Measurements from ENCODE around the gene DECR2.
A peak's percentile ranks its signal among the peaks of the same experiment; 100 is the strongest.
"Not testable (repeated sequence)": the region's sequence is repeated elsewhere in the genome, so short reads cannot be mapped to it uniquely, and the experiment has no call there.

Gene DECR2

DNA sequence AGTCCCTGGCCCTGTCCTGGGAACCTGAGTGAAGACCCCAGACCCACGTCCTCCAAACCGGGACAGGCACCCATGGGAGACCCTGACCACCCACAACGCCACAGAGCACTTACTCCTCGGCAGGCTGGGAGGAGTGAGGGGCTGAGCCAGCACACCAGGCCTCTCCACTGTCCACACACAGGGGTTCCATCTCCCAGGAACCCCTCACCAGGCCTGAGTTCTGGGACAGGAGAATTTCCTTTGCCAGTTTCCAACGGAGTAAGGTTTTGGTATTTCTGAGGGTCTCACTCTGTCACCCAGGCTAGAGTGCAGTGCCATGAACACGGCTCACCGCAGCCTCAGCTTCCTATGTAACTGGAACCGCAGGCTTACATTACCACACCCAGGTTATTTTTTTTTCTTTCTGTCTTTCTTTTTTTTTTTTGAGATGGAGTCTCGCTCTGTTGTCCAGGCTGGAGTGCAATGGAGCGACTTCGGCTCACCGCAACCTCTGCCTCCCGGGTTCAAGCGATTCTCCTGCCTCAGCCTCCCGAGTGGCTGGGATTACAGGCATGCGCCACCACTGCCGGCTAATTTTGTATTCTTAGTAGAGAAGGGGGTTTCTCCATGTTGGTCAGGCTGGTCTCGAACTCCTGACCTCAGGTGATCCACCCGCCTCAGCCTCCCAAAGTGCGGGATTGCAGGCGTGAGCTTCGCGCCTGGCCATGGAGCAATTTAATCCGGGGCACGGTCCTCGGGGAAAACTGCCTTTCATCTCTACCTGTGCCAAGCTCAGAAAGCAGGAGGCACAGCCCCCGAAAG, 21.5 kb upstream of the DECR2 start:
- no peak for DNase-seq

DNA sequence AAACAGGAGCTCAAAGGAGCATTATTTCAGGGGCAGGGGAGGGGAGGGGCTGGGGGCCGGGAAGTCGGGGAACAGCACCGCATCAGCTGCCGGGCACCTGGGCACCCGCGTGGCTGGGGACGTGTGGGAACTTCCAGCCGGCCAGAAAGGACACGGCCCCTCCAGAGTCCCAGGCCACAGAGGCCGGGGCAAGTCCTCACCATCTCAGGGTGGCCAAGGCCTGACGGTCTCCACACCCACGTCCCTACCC, 21.0 kb upstream of the DECR2 start:
- DNase-seq = no peak

DNA sequence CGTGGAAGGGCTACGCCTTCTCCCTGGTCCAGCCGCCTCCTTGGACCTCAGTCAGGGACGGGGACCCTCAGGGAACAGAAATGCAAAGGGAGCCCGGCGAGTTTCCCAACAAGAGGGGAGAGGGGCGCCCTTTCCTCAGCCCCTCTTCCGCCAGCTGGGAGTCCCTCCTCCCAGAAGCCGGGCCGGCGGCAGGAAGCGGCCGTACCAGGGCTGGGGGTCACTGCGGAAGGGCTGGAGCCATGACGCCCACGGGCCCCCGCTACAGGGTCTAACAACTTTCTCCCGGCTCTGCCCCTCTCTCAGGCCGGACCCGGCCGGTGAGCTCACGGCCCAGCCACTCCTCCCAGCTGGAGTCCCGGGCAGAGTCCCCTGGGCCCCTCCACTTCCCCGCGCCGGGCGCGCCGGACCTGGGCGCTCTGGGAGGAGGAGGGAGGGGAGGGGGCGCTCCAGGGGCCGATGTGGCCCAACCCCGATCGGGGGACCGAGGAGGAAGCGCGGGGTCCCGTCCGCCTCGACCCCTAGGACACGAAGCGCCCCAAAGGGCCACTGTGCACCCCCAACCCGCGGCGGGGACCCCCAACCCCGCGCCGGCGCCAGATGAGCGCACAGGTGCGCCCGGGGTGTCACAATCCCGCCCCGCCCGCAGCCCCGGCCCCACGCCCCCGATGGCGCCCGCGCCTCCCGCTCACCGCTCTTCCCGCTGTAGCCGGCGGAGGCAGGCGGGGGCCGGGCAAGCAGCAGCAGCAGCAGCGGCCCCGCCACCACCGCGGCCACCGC, 20.5 kb upstream of the DECR2 start:
- no peak for DNase-seq

DNA sequence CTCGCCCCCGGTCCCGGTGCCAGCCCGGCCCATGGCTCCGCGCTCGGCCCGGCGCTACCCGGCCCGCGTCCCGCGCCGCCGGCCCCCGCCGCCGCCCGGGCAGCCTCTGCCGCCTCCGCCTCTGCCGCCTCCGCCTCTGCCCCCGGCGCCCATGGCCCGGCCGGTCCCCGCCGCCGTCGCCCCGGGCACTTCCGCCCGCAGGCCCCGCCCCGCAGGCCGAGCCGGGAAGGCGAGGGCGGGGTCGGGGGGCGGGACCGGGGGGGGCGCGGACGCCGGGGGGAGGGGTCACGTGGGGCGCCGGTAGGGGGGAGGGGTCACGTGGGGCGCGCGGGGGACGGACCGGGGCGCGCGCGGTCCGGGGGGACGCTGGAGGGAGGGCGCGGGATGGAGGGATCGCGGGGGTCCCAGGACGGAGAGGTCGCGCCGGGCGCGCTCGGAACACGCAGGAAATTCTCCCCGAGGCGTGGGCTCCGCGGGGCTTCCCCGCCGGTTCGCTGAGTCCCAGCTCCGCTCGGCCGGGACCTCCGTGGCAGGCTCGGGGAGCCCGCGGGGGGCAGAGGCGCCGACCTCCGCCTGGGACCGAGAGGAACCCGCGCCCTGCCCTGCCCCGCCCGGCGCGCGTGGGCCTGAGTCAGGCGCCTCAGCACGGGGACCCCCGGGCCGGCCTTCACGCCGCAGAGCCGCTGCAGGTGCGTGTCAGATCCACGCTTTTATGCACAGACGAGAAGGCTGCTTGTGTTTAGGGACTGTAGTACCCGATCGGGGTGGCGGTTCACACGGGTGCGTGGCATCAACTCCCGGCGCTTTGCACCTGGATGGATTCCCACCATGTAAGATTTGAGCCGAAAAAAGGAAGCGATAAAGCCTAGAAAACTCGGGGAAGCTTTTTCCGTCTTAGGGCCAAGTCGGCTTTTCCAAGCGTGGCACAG, 19.6 kb upstream of the DECR2 start, which contains the start of gene PGAP6:
PGAP6 (minus strand) TSS at position 190 of the 929 bp plus-strand sequence; CDS start at position 33, 157 bp downstream.
- peak; percentile 50 for DNase-seq

DNA sequence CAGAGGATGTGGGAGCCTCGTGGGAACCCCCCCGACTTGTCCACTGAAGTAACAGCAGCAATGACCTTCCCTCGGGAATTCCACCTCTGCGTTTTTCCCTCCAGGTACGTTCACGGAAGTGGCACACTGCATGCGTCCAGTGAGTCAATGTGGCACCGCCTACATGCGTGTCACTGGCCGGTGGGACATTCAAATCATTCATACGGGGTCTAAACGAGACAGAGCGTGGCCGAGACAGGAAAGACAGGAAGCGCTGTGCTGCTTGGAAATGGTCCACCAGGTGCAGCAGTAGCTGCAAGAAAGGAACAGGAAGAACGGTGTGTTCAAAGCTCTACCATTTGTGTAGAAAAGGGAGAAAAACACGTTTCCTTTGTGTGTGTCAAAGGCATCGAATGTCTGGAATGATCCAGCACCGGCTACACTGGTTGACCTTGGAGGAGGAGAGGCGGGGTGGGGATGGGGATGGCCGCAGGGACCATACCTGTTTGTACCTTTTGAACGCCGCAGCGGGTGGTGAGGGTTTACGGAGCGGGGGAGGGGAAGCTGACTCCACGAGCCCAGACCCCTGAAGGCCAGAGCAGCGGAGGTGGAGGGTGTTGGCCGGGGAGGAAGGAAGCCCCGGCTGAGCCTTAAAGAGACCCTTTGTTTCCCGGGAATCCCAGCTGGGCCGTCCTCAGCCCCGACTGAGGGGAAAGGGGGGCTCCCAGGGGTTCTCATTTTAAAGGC, 18.2 kb upstream of the DECR2 start:
- peak; percentile 48 for DNase-seq

DNA sequence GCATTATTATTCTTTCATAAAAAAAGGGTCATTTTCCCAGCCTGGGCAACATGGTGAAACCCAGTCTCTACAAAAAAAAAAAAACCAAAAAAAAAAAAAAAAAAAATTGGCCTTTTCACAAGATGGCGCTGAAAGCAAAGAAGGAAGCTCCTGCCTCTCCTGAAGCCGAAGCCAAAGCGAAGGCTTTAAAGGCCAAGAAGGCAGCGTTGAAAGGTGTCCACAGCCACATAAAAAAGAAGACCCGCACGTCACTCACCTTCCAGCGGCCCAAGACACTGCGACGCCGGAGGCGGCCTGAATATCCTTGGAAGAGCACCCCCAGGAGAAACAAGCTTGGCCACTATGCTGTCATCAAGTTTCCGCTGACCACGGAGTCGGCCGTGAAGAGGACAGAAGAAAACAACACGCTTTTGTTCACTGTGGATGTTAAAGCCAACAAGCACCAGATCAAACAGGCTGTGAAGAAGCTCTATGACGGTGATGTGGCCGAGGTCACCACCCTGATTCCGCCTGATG, 15.0 kb upstream of the DECR2 start:
- DNase-seq = no peak

DNA sequence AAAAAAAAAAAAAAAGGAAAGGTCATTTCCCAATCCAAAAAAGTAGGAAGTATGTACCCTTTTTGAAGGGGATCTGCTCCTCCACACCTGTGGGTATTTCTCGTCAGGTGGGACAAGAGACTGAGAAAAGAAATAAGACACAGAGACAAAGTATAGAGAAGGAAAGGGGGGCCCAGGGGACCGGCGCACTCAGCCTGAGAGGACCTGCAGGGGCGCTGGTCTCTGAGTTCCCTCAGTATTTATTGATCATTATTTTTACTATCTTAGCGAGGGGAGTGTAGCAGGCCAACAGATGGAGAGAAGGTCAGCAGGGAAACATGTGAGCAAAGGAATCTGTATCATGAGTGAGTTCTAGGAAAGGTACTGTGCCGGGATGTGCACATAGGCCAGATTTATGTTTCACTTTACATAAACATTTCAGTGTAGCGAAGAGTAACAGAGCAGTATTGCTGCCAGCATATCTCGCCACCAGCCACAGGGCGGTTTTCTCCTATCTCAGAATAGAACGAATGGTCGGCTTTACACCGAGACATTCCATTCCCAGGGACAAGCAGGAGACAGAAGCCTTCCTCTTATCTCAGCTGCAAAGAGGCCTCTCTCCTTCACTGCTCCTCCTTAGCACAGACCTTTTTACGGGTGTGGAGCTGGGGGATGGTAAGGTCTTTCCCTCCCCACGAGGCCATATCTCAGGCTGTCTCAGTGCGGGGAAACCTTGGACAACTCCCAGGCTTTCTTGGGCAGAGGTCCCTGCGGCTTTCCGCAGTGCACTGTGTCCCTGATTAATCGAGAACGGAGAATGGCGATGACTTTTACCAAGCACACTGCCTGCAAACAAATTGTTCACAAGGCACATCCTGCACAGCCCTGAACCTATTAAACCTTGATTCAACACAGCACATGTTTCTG, 13.7 kb upstream of the DECR2 start:
- DNase-seq = not testable (repeated sequence)

DNA sequence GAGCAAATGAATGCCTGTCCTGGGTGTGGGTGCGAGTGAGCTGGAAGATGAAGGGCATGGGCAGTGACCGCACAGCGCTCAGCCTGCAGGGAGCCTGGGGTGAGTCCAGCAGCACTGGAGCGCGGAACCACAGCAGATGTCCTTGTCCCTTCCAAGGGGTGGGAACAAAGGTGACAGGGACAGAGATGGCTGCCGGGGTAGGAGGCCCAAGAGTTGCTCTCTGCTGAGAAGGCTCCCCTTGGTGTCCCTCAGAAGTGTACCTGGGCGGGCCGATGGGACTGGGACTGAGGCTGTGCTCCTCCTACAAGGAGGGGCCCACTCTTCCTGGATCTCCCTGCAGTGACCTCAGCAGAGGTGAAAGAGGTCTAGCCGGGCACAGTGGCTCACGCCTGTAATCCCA, 12.3 kb upstream of the DECR2 start:
- no peak for DNase-seq

DNA sequence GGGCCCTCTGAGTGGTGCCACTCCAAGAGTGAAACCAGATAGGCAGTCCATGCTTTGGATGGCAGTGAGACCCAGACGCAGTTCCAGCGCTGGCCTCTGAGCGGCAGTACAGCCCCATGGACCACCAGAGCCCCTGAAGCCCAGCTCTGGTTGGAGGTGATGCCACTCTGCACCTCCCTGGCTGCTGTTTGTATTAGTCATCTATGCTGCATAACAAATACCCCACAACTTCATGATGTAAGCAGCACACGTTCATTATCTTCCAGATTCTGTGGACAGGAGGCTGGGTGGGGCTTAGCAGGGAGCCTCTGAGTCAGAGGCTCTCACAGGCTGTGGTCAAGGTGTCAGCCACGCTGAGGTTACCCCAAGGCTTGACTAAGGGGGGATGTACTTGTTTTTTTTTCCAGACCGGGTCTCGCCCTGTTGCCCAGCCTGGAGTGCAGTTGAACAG, 9.8 kb upstream of the DECR2 start:
- DNase-seq = peak; percentile 90

DNA sequence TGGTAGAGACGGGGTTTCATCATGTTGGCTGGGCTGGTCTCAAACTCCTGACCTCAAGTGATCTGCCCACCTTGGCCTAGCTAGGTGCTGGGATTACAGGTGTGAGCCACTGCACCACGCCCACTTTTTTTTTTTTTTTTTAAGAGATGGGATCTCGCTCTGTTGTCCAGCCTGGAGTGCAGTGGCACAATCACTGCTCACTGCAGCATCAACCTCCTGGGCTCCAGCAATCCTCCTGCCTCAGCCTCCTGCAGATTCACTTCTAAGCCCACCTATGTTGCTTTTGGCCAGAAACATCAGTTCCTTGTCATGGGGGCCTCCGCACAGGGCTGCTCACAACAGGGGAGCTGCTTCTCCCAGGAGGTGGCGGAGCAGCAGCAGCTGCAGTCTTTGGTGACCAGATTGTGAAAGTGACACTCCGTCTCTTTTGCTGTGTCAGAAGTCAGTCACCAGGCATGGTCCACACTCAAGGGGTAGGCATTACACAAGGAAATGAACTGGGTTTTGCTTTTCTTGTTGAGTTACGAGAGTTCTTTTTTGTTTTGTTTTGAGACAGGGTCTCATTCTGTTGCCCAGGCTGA, 9.1 kb upstream of the DECR2 start:
- DNase-seq = peak; percentile 56

DNA sequence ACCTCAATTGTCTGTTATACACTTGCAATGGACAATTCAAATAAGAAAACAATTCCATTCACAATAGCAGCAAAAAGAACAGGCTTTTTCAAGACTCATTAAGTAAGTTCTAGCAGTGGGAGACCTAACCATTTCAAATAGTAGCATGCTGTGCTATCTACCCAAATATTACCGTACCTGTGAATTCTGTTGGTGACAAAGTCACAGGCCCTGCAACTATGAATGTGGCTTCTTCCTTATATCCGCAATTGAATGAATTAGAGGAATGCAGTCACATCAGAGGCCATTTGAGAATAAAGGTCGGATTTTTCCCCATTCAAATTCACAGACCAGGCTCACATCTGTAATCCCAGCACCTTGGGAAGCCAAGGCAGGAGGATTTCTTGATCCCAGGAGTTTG, 5.5 kb upstream of the DECR2 start:
- no peak for DNase-seq

DNA sequence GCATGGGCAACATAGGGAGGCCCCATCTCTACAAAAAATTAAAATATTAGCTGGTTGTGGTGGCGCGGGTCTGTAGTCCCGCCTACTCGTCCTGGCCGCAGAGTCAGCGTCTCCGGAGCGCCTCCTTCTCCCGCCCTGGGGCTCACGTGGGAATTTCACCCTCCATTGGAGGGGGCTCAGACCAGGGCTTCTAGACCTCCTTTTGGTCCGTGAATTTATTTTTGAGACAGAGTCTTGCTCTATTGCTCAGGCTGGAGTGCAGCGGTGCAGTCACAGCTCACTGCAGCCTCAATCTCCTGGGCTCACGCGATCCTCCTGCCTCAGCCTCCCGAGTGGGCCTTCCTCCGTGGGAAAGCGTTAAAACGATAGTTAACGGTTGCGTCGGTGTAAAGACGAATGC, 5.1 kb upstream of the DECR2 start:
- no peak for DNase-seq

DNA sequence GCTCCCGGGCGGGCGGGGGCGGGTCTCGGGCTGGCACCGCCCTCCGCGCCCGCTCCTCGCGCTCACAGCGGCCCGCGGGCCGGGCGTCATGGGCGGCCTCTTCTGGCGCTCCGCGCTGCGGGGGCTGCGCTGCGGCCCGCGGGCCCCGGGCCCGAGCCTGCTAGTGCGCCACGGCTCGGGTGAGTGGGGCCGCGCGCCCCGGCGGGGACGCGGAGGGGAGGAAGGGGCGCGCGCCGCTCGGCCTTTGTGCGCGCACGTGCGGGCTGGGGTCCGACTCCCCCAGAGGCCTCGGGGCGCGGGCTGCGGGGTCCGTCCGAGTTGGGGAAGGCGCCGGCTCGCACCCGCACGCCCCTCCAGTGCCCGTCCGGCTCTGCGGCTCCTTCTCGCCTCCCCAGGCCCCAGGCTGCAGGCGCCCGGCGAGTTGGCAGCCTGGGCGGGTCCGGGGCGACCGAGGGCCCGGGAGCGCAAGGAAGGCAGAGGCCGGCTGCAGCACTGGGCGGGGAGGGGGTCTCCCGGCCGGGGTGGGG, 4.5 kb upstream of the DECR2 start, which contains the start of gene NME4:
NME4 (plus strand) TSS at position 65 of the 527 bp plus-strand sequence; CDS start at position 89, 24 bp downstream.
- DNase-seq = no peak

DNA sequence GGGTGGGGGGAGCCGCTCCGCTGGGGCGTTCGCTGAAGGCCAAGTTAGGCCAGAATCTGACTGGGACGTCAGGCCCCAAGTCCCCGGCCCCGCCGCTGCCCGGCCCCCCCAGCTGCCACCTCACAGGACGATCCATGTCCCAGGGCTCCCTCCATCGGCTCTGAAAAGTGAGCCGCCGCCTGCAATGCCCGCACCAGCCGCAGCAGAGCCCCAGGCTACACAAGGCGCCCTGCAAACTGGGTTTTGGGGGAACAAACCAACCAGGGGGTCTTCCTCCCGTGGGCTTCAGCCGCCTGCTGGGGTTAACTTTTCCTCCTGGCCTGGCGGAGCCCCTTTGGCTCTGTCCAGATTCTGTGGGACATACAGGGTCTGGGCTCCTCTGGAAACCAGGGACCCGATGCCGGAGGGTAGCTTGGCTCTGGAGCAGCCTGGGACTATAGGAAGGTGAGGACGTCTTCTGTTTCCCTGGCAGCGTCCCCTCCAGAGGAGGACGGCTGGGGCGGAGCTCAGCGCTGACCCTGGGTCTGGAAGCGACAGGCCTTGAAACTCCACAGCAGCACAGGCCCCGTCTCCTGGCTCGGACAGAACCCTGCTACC, 3.9 kb upstream of the DECR2 start:
- peak; percentile 40 for DNase-seq

DNA sequence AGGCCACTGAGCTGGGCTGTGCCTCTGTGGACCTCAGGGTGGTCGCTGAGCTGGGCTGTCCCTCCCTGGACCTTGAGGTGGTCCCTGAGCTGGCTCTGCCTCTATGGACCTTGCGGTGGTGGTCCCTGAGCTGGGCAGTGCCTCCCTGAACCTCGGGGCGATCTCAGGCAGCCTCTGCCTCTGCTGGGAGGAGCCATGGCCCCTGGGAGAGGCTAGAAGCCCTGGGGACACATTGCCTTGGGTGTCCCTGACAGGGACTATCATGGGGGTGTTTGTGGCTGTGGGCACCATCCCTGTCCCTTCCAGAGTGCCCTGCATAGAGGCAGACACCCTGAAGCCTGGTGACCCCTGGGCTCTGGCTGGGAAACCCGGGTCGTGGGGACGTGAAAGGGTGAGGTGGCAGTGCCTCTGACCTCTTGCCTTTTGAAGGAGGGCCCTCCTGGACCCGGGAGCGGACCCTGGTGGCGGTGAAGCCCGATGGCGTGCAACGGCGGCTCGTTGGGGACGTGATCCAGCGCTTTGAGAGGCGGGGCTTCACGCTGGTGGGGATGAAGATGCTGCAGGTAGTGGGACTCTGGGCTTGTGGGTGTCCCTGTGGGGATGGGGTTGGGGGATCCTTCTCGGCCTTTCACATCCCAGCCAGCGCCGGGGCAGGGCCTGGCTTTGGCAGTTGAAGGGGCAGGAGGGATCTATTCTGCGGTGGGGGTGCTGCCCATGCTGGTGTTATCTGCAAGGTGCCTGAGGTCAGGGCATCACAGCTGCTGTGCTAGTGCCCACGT, 2.9 kb upstream of the DECR2 start:
- DNase-seq = no peak

DNA sequence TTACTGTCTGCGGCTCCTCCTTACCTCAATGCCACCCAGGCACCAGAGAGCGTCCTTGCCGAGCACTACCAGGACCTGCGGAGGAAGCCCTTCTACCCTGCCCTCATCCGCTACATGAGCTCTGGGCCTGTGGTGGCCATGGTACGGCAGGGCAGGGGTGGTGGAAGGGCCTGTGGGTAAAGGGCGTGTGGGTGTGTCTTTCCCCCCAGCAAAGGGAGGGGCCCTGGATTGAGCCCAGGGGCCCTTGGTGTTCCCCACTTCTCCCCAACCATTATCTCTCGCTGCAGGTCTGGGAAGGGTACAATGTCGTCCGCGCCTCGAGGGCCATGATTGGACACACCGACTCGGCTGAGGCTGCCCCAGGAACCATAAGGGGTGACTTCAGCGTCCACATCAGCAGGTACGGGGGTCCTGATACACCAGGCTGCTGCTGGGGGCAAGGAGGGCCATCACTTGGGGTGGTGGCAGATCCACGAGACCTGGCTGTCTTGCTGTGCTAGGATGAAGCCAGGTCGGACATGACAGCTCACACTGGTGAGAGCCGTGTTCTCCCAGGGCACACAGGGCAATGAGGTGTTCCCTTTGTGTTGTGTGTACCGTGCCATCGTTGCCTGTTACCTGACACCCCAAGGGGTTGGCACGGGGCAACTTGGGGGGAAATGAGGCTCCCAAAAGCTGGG, 2.2 kb upstream of the DECR2 start:
- no peak for DNase-seq

DNA sequence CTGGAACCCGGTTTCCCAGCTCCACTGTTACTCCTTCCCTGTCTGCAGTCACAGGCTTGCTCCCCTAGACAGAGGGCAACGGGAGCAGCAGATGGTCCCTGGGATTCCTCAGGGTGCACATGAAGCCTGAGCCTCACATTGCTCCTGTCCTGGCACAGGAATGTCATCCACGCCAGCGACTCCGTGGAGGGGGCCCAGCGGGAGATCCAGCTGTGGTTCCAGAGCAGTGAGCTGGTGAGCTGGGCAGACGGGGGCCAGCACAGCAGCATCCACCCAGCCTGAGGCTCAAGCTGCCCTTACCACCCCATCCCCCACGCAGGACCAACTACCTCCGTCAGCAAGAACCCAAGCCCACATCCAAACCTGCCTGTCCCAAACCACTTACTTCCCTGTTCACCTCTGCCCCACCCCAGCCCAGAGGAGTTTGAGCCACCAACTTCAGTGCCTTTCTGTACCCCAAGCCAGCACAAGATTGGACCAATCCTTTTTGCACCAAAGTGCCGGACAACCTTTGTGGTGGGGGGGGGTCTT, 1.6 kb upstream of the DECR2 start:
- no peak for DNase-seq

DNA sequence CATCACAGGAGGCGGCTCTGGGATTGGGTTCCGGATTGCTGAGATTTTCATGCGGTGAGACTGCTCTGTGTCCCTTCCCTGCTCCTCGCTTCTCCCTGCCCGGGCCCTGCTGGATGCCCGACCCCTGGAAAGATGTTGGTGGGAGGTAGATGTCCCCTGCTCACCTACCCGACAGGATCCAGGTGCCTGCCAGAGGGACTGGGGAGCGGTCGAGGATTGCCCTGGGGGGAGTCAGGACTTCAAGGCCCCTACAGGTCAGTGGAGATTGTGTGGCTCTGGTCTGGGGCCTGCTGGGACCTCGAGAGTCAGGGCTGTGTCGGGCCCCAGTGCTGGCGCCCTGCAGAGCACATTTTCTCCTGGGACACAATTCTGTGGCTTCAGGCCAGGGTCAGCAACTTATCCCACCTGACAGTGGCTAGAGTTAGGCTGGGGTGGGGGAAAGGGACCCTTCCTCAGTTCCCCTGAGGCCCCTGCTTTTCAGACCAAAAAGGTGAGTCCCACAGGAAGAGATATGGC, 3.3 kb downstream of the DECR2 start:
- DNase-seq = no peak

Measured in stimulated activated CD4-positive, alpha-beta T cell treated with anti-CD3 and anti-CD28 coated beads, Interleukin-1b, Interleukin-23, amount 100 ng/mL, for 48 hours (primary cell).